A673 (cell line): ENCODE data around the gene MED27.

Experiments
- EZH2 ChIP-seq: fragments of 200-600 bp; sonication (generic); IDR thresholded peaks from 2 replicates; pipeline ENCODE4 v1.6.1; 2017; ENCODE audit warnings: borderline replicate concordance, low read depth, mild to moderate bottlenecking, mixed read lengths, antibody characterized with exemption, low read length; ENCODE audit not compliant: poor library complexity, severe bottlenecking
- TF ChIP-seq, protein P1 (sequence below): fragments of 300-800, 200-600 bp; sonication (generic); conservative IDR thresholded peaks from 2 replicates; pipeline ENCODE4 v1.5.1; 2017; ENCODE audit warnings: low read depth, mild to moderate bottlenecking, antibody characterized with exemption, low read length, moderate library complexity, mixed read lengths

DNA sequence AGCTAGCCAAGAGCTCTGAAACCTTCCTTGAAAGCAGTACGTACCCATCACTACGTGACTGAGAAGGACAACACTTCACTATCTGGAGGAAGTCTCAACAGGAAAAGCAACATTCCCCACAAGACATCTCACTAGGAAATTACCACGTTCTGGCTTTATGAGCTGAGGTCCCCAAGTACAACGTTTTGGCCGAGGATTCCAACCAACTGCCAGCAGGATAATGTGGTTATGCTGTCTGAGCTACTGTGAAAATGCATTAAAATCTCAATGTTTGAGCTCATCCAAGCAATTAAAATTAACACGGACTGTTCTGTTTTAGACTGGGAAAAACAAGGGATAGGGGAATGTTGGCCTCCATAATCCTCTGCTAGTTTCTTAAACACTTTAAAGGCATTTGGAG lies 16.4 kb downstream of the MED27 start:
- TF ChIP-seq, protein P1, sequence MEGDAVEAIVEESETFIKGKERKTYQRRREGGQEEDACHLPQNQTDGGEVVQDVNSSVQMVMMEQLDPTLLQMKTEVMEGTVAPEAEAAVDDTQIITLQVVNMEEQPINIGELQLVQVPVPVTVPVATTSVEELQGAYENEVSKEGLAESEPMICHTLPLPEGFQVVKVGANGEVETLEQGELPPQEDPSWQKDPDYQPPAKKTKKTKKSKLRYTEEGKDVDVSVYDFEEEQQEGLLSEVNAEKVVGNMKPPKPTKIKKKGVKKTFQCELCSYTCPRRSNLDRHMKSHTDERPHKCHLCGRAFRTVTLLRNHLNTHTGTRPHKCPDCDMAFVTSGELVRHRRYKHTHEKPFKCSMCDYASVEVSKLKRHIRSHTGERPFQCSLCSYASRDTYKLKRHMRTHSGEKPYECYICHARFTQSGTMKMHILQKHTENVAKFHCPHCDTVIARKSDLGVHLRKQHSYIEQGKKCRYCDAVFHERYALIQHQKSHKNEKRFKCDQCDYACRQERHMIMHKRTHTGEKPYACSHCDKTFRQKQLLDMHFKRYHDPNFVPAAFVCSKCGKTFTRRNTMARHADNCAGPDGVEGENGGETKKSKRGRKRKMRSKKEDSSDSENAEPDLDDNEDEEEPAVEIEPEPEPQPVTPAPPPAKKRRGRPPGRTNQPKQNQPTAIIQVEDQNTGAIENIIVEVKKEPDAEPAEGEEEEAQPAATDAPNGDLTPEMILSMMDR = no peak
- TF ChIP-seq EZH2 = no peak
